ENCODE data around the gene GALR2. TPM values are rescaled to one million over a fixed set of nuclear protein-coding genes. Genes with fewer than 3 reads are reported as not detected.

The GALR2 gene
- not detected in 2 replicates for total RNA-seq (2013; cell fraction: nucleolus; rRNA removed)
- total RNA-seq (2014; rRNA removed), result 0.06 and 0.16 TPM in 2 replicates
- not detected in 2 replicates for total RNA-seq (2014; rRNA removed; fragmentation: Illumina TruSeq; extraction: Trizol)
- 0.24 TPM in 1 of 2 replicates, not detected in the other for total RNA-seq (2021)
- polyA plus RNA-seq (2011; ENCODE audit: low read depth), result not detected
- 0.22 TPM in 1 of 2 replicates, not detected in the other for polyA plus RNA-seq (2011; rRNA removed)
- 0.22 and 0.42 TPM in 2 replicates for polyA plus RNA-seq (2011; cell fraction: cytosol; rRNA removed)
- 0.37 and 0.75 TPM in 2 replicates for polyA plus RNA-seq (2011; cell fraction: nucleus; rRNA removed)
- polyA plus RNA-seq (2012), result 0.10 and 0.26 TPM in 2 replicates
- not detected in 2 replicates for polyA plus RNA-seq (2014; fragmentation: Illumina TruSeq; extraction: Trizol)
- polyA plus RNA-seq (2014; fragmentation: Nextera tagmentation; extraction: Ambion mirVana), result not detected
- 0.20 and 0.42 TPM in 2 replicates for polyA plus RNA-seq (2014; rRNA removed)
- polyA plus RNA-seq (2016; fragmentation: Nextera tagmentation; extraction: Ambion mirVana), result 1 to 10 TPM in 1 of 2 experiments, under 1 TPM in 1; 0.63 to 1.2 TPM
- 0.15 TPM in 1 of 2 replicates, not detected in the other for polyA minus RNA-seq (2011; rRNA and poly(A)+ RNA removed)
- polyA minus RNA-seq (2011; cell fraction: cytosol; rRNA and poly(A)+ RNA removed), result 0.94 TPM in 1 of 2 replicates, not detected in the other
- not detected in 2 replicates for polyA minus RNA-seq (2011; cell fraction: nucleus; rRNA and poly(A)+ RNA removed)
- not detected for Bru-seq, nascent RNA
- BruChase-seq, experiment 1, labeled RNA remaining after a 6-hour chase, result percentile 25 among the genes with signal in this experiment
- BruChase-seq, experiment 2, labeled RNA remaining after a 2-hour chase, result percentile 17 among the genes with signal in this experiment
- long read RNA-seq, experiment 1, result 0 reads
- long read RNA-seq, experiment 2, partial matches to known transcripts, result 0 of 1 reads
- long read RNA-seq, experiment 2, other reads (novel, unspliced or antisense), result 1 of 1 reads

GRCh38 chr17:76074390-76075363, at the start of gene GALR2:
Gene GALR2 (plus strand): TSS chr17:76074781. CDS start chr17:76074884, 103 bp downstream.
- TF ChIP-seq CREB1 (IDR thresholded peaks at IDR 0.05; ENCODE audit: low read depth) (no peak), HDAC6 (IDR thresholded peaks at IDR 0.05; ENCODE audit: unreplicated experiment) (peak; percentile 40), SUZ12 (IDR thresholded peaks at IDR 0.05; ENCODE audit: unreplicated experiment) (peak; percentile 50), WRNIP1 (IDR thresholded peaks at IDR 0.05; ENCODE audit: borderline replicate concordance, low read depth, low read length) (no peak), SMC3 (IDR thresholded peaks at IDR 0.05; ENCODE audit: borderline replicate concordance, low read length) (no peak)
- RAD21 ChIA-PET (ENCODE audit: unreplicated experiment), result no interaction called here
- no peak within 1 kb of the TSS for H3K4me3 ChIP-seq
- ATAC-seq (no peak), DNase-seq (ENCODE audit: low read depth, low spot score) (no peak), FAIRE-seq (no peak)
- no peak within 1 kb of the TSS for H3K4me2 ChIP-seq (ENCODE audit: control insufficient read depth, insufficient read depth)
- peaks cover 3% of the 10 kb centered on the region; the same call in 1 of the 2 replicates for H3K4me1 ChIP-seq (ENCODE audit: control insufficient read depth, insufficient read depth, low read length)
- no peaks in the 10 kb centered on the region; a peak in 1 of 4 replicates for H3K36me3 ChIP-seq (ENCODE audit: control insufficient read depth in 2 of 2, insufficient read depth in 2 of 2, low read length in 1 of 2)
- WGBS (ENCODE audit: insufficient coverage, insufficient replicate concordance, low lambda C conversion rate, missing lambda C conversion rate), result 43% methylated on average over 76 of the region's 92 CpGs
- peaks cover 7 to 26% of the 10 kb centered on the region in 2 experiments; a peak in 3 of 4 replicates for H3K27me3 ChIP-seq (replicated peaks in 1 of 2; ENCODE audit: control insufficient read depth in 2 of 2, insufficient read depth in 2 of 2, low read length in 1 of 2)
- H3K79me2 ChIP-seq (ENCODE audit: control insufficient read depth, insufficient read depth, low read length), result peaks cover 26% of the 10 kb centered on the region
- no peaks in the 10 kb centered on the region for H4K20me1 ChIP-seq (ENCODE audit: control insufficient read depth, insufficient read depth)
- in situ Hi-C loops (cut with MboI), result no loop called here
- H3K9ac ChIP-seq (ENCODE audit: control insufficient read depth, insufficient read depth, low read length), result no peak within 1 kb of the TSS
- intact Hi-C loops (cut with micrococcal nuclease; ENCODE audit: unreplicated experiment), result no loop called here
- no TSS peak for BruUV-seq (replicated peaks)
- SMC1A ChIA-PET (ENCODE audit: uncharacterized antibody, unreplicated experiment), result no interaction called here
- no peaks in the 10 kb centered on the region for H3K9me3 ChIP-seq (replicated peaks; ENCODE audit: control insufficient read depth, insufficient read depth, low read length)
- POLR2A ChIA-PET, result no interaction called here
- H2AFZ ChIP-seq (ENCODE audit: control insufficient read depth, low read depth, low read length), result no peak within 1 kb of the TSS
- H3K27ac ChIP-seq (ENCODE audit: control insufficient read depth, insufficient read depth), result no peak within 1 kb of the TSS
- CTCF ChIA-PET, result no interaction called here

Measured in GM12878 (cell line).